Spleen (tissue), 7 donors: ENCODE data around the gene SLC25A10.

Experiments used
- CTCF ChIP-seq, 11 experiments: fragments of 200-600 bp in 7 of 11; fragments of 450-650 bp in 4 of 11; sonication (generic) in 4 of 11; IDR thresholded peaks in 8 of 11; conservative IDR thresholded peaks in 3 of 11; 1 replicate in 7 of 11; 2 replicates in 4 of 11; pipeline versions ENCODE4 v1.4.0 to v1.8.0; 2016 to 2021; ENCODE audit warnings: antibody characterized with exemption in 11 of 11, inconsistent platforms in 4 of 11, mild to moderate bottlenecking in 1 of 11
- POLR2A ChIP-seq, 3 donors: fragments of 450-650 bp; IDR thresholded peaks; one replicate each; pipeline ENCODE4 v1.5.1; 2017; ENCODE audit warnings: antibody characterized with exemption in 3 of 3, mild to moderate bottlenecking in 1 of 3
- POLR2AphosphoS5 ChIP-seq, 3 donors: sonication (generic); formaldehyde crosslinking; IDR thresholded peaks; one replicate each; pipeline ENCODE4 v1.5.1; 2017; ENCODE audit warnings: antibody characterized with exemption in 3 of 3
- donor health status: DM: no; HTN: no; CAD: no; lungs with moderate emphysema.
- donor health status: DM: no; HTN: no; CAD: no.
- donor health status: DM: no; HTN: no; CAD: no.

DNA sequence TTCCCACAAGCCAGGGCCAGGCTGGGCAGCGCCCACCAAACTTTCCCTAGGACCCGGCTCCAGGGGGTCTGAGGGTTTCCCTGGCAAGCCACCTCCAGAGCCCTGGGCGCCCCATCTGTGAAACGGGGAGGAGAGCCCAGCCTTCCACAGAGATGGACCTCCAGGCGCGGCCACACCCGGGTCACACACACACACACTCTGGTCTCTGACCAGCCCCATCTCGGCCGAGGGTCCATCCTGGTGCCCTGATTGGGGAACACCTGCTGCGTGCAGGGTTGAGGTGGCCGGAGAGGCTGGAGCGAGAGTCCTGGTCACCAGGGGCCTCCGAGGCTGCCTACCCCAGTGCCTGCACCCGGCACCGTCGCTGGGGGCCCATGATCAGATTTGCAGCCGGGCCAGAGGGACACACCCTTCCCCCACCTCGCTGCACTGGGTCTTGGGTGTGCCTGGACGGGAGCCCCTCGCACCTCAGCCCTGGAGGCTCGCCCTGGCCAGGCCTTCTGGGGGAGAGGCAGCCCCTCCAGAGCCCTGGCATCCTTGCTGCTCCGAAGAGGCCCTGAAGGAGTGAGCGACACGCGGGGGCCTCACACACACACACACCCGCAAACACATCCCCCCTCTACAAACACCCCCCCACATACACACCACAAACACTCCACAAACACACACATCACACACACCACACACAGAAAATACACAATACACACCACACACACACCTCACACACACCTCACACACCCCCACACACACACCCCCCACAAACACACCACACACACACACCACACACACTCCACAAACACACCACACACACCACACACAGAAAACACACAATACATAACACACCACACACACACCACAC lies 29.7 kb downstream of the SLC25A10 start:
- TF ChIP-seq POLR2AphosphoS5 (IDR thresholded peaks at IDR 0.05) (no peak), CTCF (IDR thresholded peaks at IDR 0.05 in 8 of 11, conservative IDR thresholded peaks at IDR 0.05 in 3 of 11) (no peak), POLR2A (IDR thresholded peaks at IDR 0.05) (no peak)
